Trophoblast cell (in vitro differentiated cells and primary cell): Measurements from ENCODE around the gene AKNA.

ENCODE experiments used
- DNase-seq, 2 donors: peaks; one replicate each; pipeline ENCODE4 v3.0.0-alpha.2; 2016
- H2AFZ ChIP-seq: 2 replicates; pipeline ENCODE4 v1.6.1; 2013; ENCODE audit warnings: low read length, moderate library complexity, mild to moderate bottlenecking; ENCODE audit not compliant: insufficient read depth, poor library complexity
- H2AK5ac ChIP-seq: 2 replicates; pipeline ENCODE4 v1.6.1; 2013; ENCODE audit warnings: mild to moderate bottlenecking, low read length
- H2BK120ac ChIP-seq: 2 replicates; pipeline ENCODE4 v1.6.1; 2013; ENCODE audit warnings: low read length, mild to moderate bottlenecking, moderate library complexity; ENCODE audit not compliant: insufficient read depth, poor library complexity
- H2BK12ac ChIP-seq: 2 replicates; pipeline ENCODE4 v1.6.1; 2013; ENCODE audit warnings: mild to moderate bottlenecking, low read length, moderate library complexity
- H2BK5ac ChIP-seq: 2 replicates; pipeline ENCODE4 v1.6.1; 2013; ENCODE audit warnings: low read length, low read depth, moderate library complexity, mild to moderate bottlenecking; ENCODE audit not compliant: poor library complexity
- H3K14ac ChIP-seq: 2 replicates; pipeline ENCODE4 v1.6.1; 2013; ENCODE audit warnings: mild to moderate bottlenecking, low read length
- H3K18ac ChIP-seq: 2 replicates; pipeline ENCODE4 v1.6.1; 2013; ENCODE audit warnings: mild to moderate bottlenecking, low read length
- H3K23ac ChIP-seq: 2 replicates; pipeline ENCODE4 v1.6.1; 2013; ENCODE audit warnings: low read length
- H3K27ac ChIP-seq: 2 replicates; pipeline ENCODE4 v1.5.1; 2013; ENCODE audit warnings: low read depth, mild to moderate bottlenecking, inconsistent platforms, low read length, moderate library complexity
- H3K27me3 ChIP-seq: 2 replicates; pipeline ENCODE4 v1.6.1; 2013; ENCODE audit warnings: inconsistent platforms, mild to moderate bottlenecking, low read length, moderate library complexity; ENCODE audit not compliant: insufficient read depth
- H3K36me3 ChIP-seq, 2 experiments: 1 replicate in 1 of 2; 2 replicates in 1 of 2; pipeline ENCODE4 v1.6.1; 2013; ENCODE audit warnings: low read length in 2 of 2, mild to moderate bottlenecking in 2 of 2, moderate library complexity in 1 of 2; ENCODE audit not compliant: insufficient read depth in 2 of 2, control insufficient read depth in 1 of 2
- H3K4ac ChIP-seq: 2 replicates; pipeline ENCODE4 v1.6.1; 2013; ENCODE audit warnings: low read depth, mild to moderate bottlenecking, low read length, moderate library complexity
- H3K4me1 ChIP-seq, 2 experiments: 1 replicate in 1 of 2; 2 replicates in 1 of 2; pipeline ENCODE4 v1.6.1; 2013; ENCODE audit warnings: low read length in 2 of 2, mild to moderate bottlenecking in 2 of 2, moderate library complexity in 1 of 2; ENCODE audit not compliant: insufficient read depth in 2 of 2, control insufficient read depth in 1 of 2
- H3K4me2 ChIP-seq: 2 replicates; pipeline ENCODE4 v1.6.1; 2013; ENCODE audit warnings: inconsistent platforms, mild to moderate bottlenecking, low read length, moderate library complexity
- H3K4me3 ChIP-seq: 2 replicates; pipeline ENCODE4 v1.5.1; 2013; ENCODE audit warnings: mild to moderate bottlenecking, low read depth, low read length, inconsistent platforms
- H3K79me1 ChIP-seq: one replicate; pipeline ENCODE4 v1.6.1; 2013; ENCODE audit warnings: low read length
- H3K79me2 ChIP-seq: 2 replicates; pipeline ENCODE4 v1.6.1; 2013; ENCODE audit warnings: low read length, mild to moderate bottlenecking; ENCODE audit not compliant: control insufficient read depth, insufficient read depth, poor library complexity
- H3K9ac ChIP-seq: 2 replicates; pipeline ENCODE4 v1.6.1; 2013; ENCODE audit warnings: mild to moderate bottlenecking, low read length
- H3K9me3 ChIP-seq: 2 replicates; pipeline ENCODE4 v1.6.1; 2013; ENCODE audit warnings: low read depth, mild to moderate bottlenecking, control low read depth, inconsistent platforms, low read length; ENCODE audit not compliant: insufficient read depth
- H4K12ac ChIP-seq: 2 replicates; pipeline ENCODE4 v1.6.1; 2013; ENCODE audit warnings: low read depth, mild to moderate bottlenecking, low read length, moderate library complexity
- H4K8ac ChIP-seq: 2 replicates; pipeline ENCODE4 v1.6.1; 2013; ENCODE audit warnings: low read depth, mild to moderate bottlenecking, low read length, moderate library complexity
- H4K91ac ChIP-seq: one replicate; pipeline ENCODE4 v1.6.1; 2013; ENCODE audit warnings: low read depth, mild to moderate bottlenecking, low read length, moderate library complexity
- WGBS: extraction: QIAGEN DNeasy Blood & Tissue Kit; methylation state at CpG from one replicate; pipeline ENCODE4 v1.1.7; 2013; ENCODE audit warnings: missing lambda C conversion rate; ENCODE audit not compliant: insufficient read length, insufficient coverage; ENCODE audit errors: extremely low coverage; 5-methylcytosine and 5-hydroxymethylcytosine counted together

Gene AKNA

GRCh38 chr9:114397219-114397847, 9.6 kb upstream of the AKNA start:
- no peaks in the 10 kb centered on the region for H3K36me3 ChIP-seq
- H3K23ac ChIP-seq, result no peak overlapping the region
- DNase-seq, result no peak
- peak overlapping the region; percentile 83 for H3K4me2 ChIP-seq
- no peak overlapping the region for H4K12ac ChIP-seq
- H4K91ac ChIP-seq, result peak overlapping the region; percentile 60
- H3K9ac ChIP-seq, result no peak overlapping the region
- H3K14ac ChIP-seq, result peak overlapping the region; percentile 55
- no peaks in the 10 kb centered on the region for H3K9me3 ChIP-seq
- no peak overlapping the region for H2BK120ac ChIP-seq
- H3K27ac ChIP-seq, result no peak overlapping the region
- peaks cover 10% of the 10 kb centered on the region for H3K79me1 ChIP-seq
- H4K8ac ChIP-seq, result no peak overlapping the region
- peak overlapping the region; percentile 16 for H3K4ac ChIP-seq
- H3K18ac ChIP-seq, result peak overlapping the region; percentile 59
- peak overlapping the region; percentile 53 for H3K4me3 ChIP-seq
- H3K79me2 ChIP-seq, result peaks cover 2% of the 10 kb centered on the region
- H2BK5ac ChIP-seq, result no peak overlapping the region
- WGBS, result no CpG with 5 or more reads among the region's 14 CpGs
- no peak overlapping the region for H2AK5ac ChIP-seq
- H2AFZ ChIP-seq, result peak overlapping the region; percentile 20
- no peaks in the 10 kb centered on the region for H3K27me3 ChIP-seq
- H2BK12ac ChIP-seq, result no peak overlapping the region
- H3K4me1 ChIP-seq, result peaks cover 24 to 25% of the 10 kb centered on the region in 2 experiments

GRCh38 chr9:114396558-114397218, 8.9 kb upstream of the AKNA start:
- H3K4ac ChIP-seq, result no peak overlapping the region
- H4K12ac ChIP-seq, result no peak overlapping the region
- DNase-seq, result no peak
- H2BK5ac ChIP-seq, result no peak overlapping the region
- H2AFZ ChIP-seq, result no peak overlapping the region
- H3K14ac ChIP-seq, result no peak overlapping the region
- no peaks in the 10 kb centered on the region for H3K36me3 ChIP-seq
- H3K4me1 ChIP-seq, result peaks cover 24 to 25% of the 10 kb centered on the region in 2 experiments
- no peak overlapping the region for H4K91ac ChIP-seq
- no peak overlapping the region for H3K23ac ChIP-seq
- H3K4me2 ChIP-seq, result no peak overlapping the region
- no peak overlapping the region for H4K8ac ChIP-seq
- no peak overlapping the region for H2BK120ac ChIP-seq
- peaks cover 10% of the 10 kb centered on the region for H3K79me1 ChIP-seq
- H3K27me3 ChIP-seq, result no peaks in the 10 kb centered on the region
- no peak overlapping the region for H3K27ac ChIP-seq
- H3K79me2 ChIP-seq, result peaks cover 2% of the 10 kb centered on the region
- H3K9me3 ChIP-seq, result no peaks in the 10 kb centered on the region
- no CpG with 5 or more reads among the region's 16 CpGs for WGBS
- no peak overlapping the region for H2AK5ac ChIP-seq
- H3K18ac ChIP-seq, result no peak overlapping the region
- no peak overlapping the region for H2BK12ac ChIP-seq
- H3K9ac ChIP-seq, result no peak overlapping the region
- H3K4me3 ChIP-seq, result no peak overlapping the region

GRCh38 chr9:114395768-114396167, 8.0 kb upstream of the AKNA start:
- Histone ChIP-seq H3K4ac (no peak overlapping the region), H3K4me2 (no peak overlapping the region), H2BK5ac (no peak overlapping the region), H3K9ac (no peak overlapping the region), H2BK120ac (no peak overlapping the region), H3K23ac (no peak overlapping the region), H4K8ac (no peak overlapping the region), H3K4me3 (no peak overlapping the region), H3K79me2 (peaks cover 2% of the 10 kb centered on the region), H3K27ac (no peak overlapping the region), H2AFZ (no peak overlapping the region), H2AK5ac (no peak overlapping the region), H2BK12ac (no peak overlapping the region), H3K79me1 (peaks cover 10% of the 10 kb centered on the region), H3K14ac (no peak overlapping the region), H4K12ac (no peak overlapping the region), H3K27me3 (no peaks in the 10 kb centered on the region), H3K36me3 (no peaks in the 10 kb centered on the region), H3K9me3 (no peaks in the 10 kb centered on the region), H4K91ac (no peak overlapping the region), H3K18ac (no peak overlapping the region), H3K4me1 (peaks cover 17 to 18% of the 10 kb centered on the region in 2 experiments)
- WGBS, result no CpG with 5 or more reads among the region's 5 CpGs
- DNase-seq, result no peak

GRCh38 chr9:114395334-114395617, 7.5 kb upstream of the AKNA start:
- no peak overlapping the region for H2AFZ ChIP-seq
- WGBS, result no CpG with 5 or more reads among the region's 5 CpGs

More at GRCh38 chr9:114395334-114395617, 7.5 kb upstream of the AKNA start:
- Histone ChIP-seq H4K12ac (no peak overlapping the region), H3K4me1 (peaks cover 15% of the 10 kb centered on the region in 2 experiments), H2BK120ac (no peak overlapping the region), H3K14ac (no peak overlapping the region), H3K18ac (no peak overlapping the region), H3K9me3 (no peaks in the 10 kb centered on the region), H3K4me3 (no peak overlapping the region), H3K79me2 (peaks cover 2% of the 10 kb centered on the region), H3K27ac (no peak overlapping the region), H3K23ac (no peak overlapping the region), H3K27me3 (no peaks in the 10 kb centered on the region), H4K91ac (no peak overlapping the region), H3K79me1 (peaks cover 10% of the 10 kb centered on the region), H4K8ac (no peak overlapping the region), H2BK5ac (no peak overlapping the region), H3K4ac (no peak overlapping the region), H2AK5ac (no peak overlapping the region), H3K9ac (no peak overlapping the region), H2BK12ac (peak overlapping the region; percentile 25), H3K36me3 (no peaks in the 10 kb centered on the region), H3K4me2 (peak overlapping the region; percentile 26)
- no peak for DNase-seq
